DND-41 (cell line): Measurements from ENCODE around the gene DCAF5.

Experiments
- EZH2 ChIP-seq: IDR thresholded peaks from 3 replicates; pipeline ENCODE4 v1.6.1; 2012; ENCODE audit warnings: borderline replicate concordance, low read depth, mild to moderate bottlenecking, moderate library complexity, low read length, inconsistent platforms; ENCODE audit not compliant: severe bottlenecking
- TF ChIP-seq, protein P1 (sequence below): IDR thresholded peaks from 2 replicates; pipeline ENCODE4 v1.5.1; 2012; ENCODE audit warnings: borderline replicate concordance, low read length, moderate library complexity, mild to moderate bottlenecking; ENCODE audit not compliant: poor library complexity, severe bottlenecking; ENCODE audit errors: extremely low read depth

DNA sequence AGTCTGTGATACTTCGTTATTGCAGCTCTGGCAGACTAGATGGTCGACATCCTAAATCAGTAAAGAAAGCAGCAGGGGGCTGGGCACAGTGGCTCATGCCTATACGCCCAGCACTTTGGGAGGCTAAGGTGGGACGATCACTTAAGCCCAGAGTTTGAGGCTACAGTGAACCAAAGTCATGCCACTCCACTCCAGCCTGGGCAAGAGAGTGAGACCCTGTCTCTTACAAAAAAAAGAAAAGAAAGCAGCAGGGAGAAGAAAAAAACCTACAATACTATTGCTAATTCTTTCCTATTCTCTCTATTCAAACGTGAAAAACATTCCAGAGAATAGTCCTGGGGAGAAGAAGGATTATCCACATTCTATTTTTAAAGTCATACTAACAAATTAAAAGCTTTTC lies 79.5 kb downstream of the DCAF5 start:
- TF ChIP-seq, protein P1, sequence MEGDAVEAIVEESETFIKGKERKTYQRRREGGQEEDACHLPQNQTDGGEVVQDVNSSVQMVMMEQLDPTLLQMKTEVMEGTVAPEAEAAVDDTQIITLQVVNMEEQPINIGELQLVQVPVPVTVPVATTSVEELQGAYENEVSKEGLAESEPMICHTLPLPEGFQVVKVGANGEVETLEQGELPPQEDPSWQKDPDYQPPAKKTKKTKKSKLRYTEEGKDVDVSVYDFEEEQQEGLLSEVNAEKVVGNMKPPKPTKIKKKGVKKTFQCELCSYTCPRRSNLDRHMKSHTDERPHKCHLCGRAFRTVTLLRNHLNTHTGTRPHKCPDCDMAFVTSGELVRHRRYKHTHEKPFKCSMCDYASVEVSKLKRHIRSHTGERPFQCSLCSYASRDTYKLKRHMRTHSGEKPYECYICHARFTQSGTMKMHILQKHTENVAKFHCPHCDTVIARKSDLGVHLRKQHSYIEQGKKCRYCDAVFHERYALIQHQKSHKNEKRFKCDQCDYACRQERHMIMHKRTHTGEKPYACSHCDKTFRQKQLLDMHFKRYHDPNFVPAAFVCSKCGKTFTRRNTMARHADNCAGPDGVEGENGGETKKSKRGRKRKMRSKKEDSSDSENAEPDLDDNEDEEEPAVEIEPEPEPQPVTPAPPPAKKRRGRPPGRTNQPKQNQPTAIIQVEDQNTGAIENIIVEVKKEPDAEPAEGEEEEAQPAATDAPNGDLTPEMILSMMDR, result no peak
- no peak for TF ChIP-seq EZH2
